Smooth muscle cell (in vitro differentiated cells): ENCODE measurements around the gene SCN1A. TPM values are rescaled to one million over a fixed set of nuclear protein-coding genes. Genes with fewer than 3 reads are reported as not detected.
"Not testable (repeated sequence)": the region's sequence is repeated elsewhere in the genome, so short reads cannot be mapped to it uniquely, and the experiment has no call there.

Source experiments
- DNase-seq: peaks from one replicate; lab custom pipeline; 2025; ENCODE audit not compliant: unreplicated experiment; lab: John Stamatoyannopoulos, UW
- H2AFZ ChIP-seq: fragments of 200-600 bp; sonication (generic); 2 replicates; pipeline ENCODE4 v1.6.0; 2016; ENCODE audit warnings: antibody characterized with exemption, low read depth, mild to moderate bottlenecking
- H3F3A ChIP-seq: fragments of 200-600 bp; sonication (generic); 2 replicates; pipeline ENCODE4 v1.6.0; 2017; ENCODE audit warnings: antibody characterized with exemption, low read depth
- H3K27ac ChIP-seq: fragments of 200-600 bp; sonication (generic); 2 replicates; pipeline ENCODE4 v1.5.1; 2016; ENCODE audit warnings: low read depth, mild to moderate bottlenecking
- H3K27me3 ChIP-seq: fragments of 200-600 bp; sonication (generic); 2 replicates; pipeline ENCODE4 v1.6.1; 2016; ENCODE audit warnings: low read depth, mild to moderate bottlenecking
- H3K36me3 ChIP-seq: fragments of 200-600 bp; sonication (generic); 2 replicates; pipeline ENCODE4 v1.5.1; 2016; ENCODE audit warnings: low read depth
- H3K4me1 ChIP-seq: fragments of 200-600 bp; sonication (generic); 2 replicates; pipeline ENCODE4 v1.5.1; 2016; ENCODE audit warnings: low read depth
- H3K4me2 ChIP-seq: fragments of 200-600 bp; sonication (generic); 2 replicates; pipeline ENCODE4 v1.6.0; 2016; ENCODE audit warnings: mild to moderate bottlenecking
- H3K4me3 ChIP-seq: fragments of 200-600 bp; sonication (generic); 2 replicates; pipeline ENCODE4 v1.5.1; 2016; ENCODE audit warnings: mild to moderate bottlenecking
- H3K79me2 ChIP-seq: fragments of 200-600 bp; sonication (generic); 2 replicates; pipeline ENCODE4 v1.6.0; 2016; ENCODE audit warnings: low read depth, mild to moderate bottlenecking
- H3K9ac ChIP-seq: fragments of 200-600 bp; sonication (generic); 2 replicates; pipeline ENCODE4 v1.6.0; 2016; ENCODE audit warnings: low read depth
- H3K9me3 ChIP-seq: fragments of 200-600 bp; sonication (generic); replicated peaks from 2 replicates; pipeline ENCODE4 v1.5.1; 2016; ENCODE audit warnings: low read depth
- H4K20me1 ChIP-seq: fragments of 200-600 bp; sonication (generic); 2 replicates; pipeline ENCODE4 v1.6.0; 2016; ENCODE audit warnings: low read depth
- whole genome bisulfite sequencing: methylation state at CpG from one replicate; pipeline ENCODE4 v1.1.7; 2016; ENCODE audit warnings: low lambda C conversion rate; 5-methylcytosine and 5-hydroxymethylcytosine counted together
- polyA plus RNA-seq: library from polyadenylated mRNA; unstranded; fragments of >200 nt; fragmentation: Nextera tagmentation; extraction: Ambion mirVana; gene quantifications from 2 replicates; pipeline ENCODE4 v1.2.1, GENCODE V29; 2016
- total RNA-seq: library from RNA; depleted of rRNA; stranded (reverse); fragments of >200 nt; gene quantifications from 2 replicates; pipeline ENCODE4 v1.2.3, GENCODE V29; 2014
- TF ChIP-seq, protein P1 (sequence below): fragments of 200-600 bp; sonication (generic); IDR thresholded peaks from 2 replicates; pipeline ENCODE4 v1.5.1; 2017; ENCODE audit warnings: borderline replicate concordance, mild to moderate bottlenecking, antibody characterized with exemption; ENCODE audit not compliant: insufficient read depth, poor library complexity, severe bottlenecking

Gene SCN1A
- total and polyA plus RNA-seq, 2 experiments from 2014 or later: not detected

- no peaks in the 10 kb centered on the region for H3K36me3 ChIP-seq
- no peaks in the 10 kb centered on the region for H4K20me1 ChIP-seq
- H3K79me2 ChIP-seq: no peaks in the 10 kb centered on the region
- no peak overlapping the region for H3K4me3 ChIP-seq
- H3K27me3 ChIP-seq: no peaks in the 10 kb centered on the region
- no peaks in the 10 kb centered on the region for H3F3A ChIP-seq
- no peak for DNase-seq
- H3K4me2 ChIP-seq: no peak overlapping the region
- no peak overlapping the region for H3K9ac ChIP-seq
- no peaks in the 10 kb centered on the region for H3K4me1 ChIP-seq
- no peak overlapping the region for H2AFZ ChIP-seq
- TF ChIP-seq, protein P1, sequence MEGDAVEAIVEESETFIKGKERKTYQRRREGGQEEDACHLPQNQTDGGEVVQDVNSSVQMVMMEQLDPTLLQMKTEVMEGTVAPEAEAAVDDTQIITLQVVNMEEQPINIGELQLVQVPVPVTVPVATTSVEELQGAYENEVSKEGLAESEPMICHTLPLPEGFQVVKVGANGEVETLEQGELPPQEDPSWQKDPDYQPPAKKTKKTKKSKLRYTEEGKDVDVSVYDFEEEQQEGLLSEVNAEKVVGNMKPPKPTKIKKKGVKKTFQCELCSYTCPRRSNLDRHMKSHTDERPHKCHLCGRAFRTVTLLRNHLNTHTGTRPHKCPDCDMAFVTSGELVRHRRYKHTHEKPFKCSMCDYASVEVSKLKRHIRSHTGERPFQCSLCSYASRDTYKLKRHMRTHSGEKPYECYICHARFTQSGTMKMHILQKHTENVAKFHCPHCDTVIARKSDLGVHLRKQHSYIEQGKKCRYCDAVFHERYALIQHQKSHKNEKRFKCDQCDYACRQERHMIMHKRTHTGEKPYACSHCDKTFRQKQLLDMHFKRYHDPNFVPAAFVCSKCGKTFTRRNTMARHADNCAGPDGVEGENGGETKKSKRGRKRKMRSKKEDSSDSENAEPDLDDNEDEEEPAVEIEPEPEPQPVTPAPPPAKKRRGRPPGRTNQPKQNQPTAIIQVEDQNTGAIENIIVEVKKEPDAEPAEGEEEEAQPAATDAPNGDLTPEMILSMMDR: no peak
- 74% methylated on average over 1 of the region's 1 CpG for WGBS
- no peaks in the 10 kb centered on the region for H3K9me3 ChIP-seq
- H3K27ac ChIP-seq: no peak overlapping the region
These were observed 16.3 kb upstream of the SCN1A start for GRCh38 chr2:166144071-166144470.

- Histone ChIP-seq H3K9ac (no peak overlapping the region), H3K4me3 (no peak overlapping the region), H3K36me3 (no peaks in the 10 kb centered on the region), H3K27me3 (no peaks in the 10 kb centered on the region), H4K20me1 (no peaks in the 10 kb centered on the region), H3K27ac (no peak overlapping the region), H3F3A (no peaks in the 10 kb centered on the region), H2AFZ (no peak overlapping the region), H3K79me2 (no peaks in the 10 kb centered on the region), H3K9me3 (no peaks in the 10 kb centered on the region), H3K4me2 (no peak overlapping the region), H3K4me1 (no peaks in the 10 kb centered on the region)
- TF ChIP-seq, protein P1: no peak
- 91% methylated on average over 2 of the region's 2 CpGs for WGBS
- no peak for DNase-seq
These were observed 13.1 kb upstream of the SCN1A start for GRCh38 chr2:166140932-166141331.

- Histone ChIP-seq H3K27me3 (no peaks in the 10 kb centered on the region), H3K27ac (no peak overlapping the region), H3K4me1 (no peaks in the 10 kb centered on the region), H3F3A (no peaks in the 10 kb centered on the region), H3K79me2 (no peaks in the 10 kb centered on the region), H3K36me3 (no peaks in the 10 kb centered on the region), H3K4me2 (no peak overlapping the region), H3K9me3 (no peaks in the 10 kb centered on the region), H2AFZ (no peak overlapping the region), H3K4me3 (no peak overlapping the region), H3K9ac (no peak overlapping the region), H4K20me1 (no peaks in the 10 kb centered on the region)
- DNase-seq: no peak
- TF ChIP-seq, protein P1: no peak
- 70% methylated on average over 7 of the region's 7 CpGs for WGBS
These were observed 12.7 kb upstream of the SCN1A start for GRCh38 chr2:166140475-166140874.

GRCh38 chr2:166139479-166139878 lies 11.7 kb upstream of the SCN1A start:
- H3K36me3 ChIP-seq, H3F3A ChIP-seq, H2AFZ ChIP-seq, H3K4me1 ChIP-seq, H3K9me3 ChIP-seq, H3K79me2 ChIP-seq, H3K27me3 ChIP-seq, H3K4me3 ChIP-seq, H3K9ac ChIP-seq, H3K4me2 ChIP-seq, H3K27ac ChIP-seq, H4K20me1 ChIP-seq, DNase-seq: not testable (repeated sequence)
- WGBS: 74% methylated on average over 3 of the region's 3 CpGs
